ENCODE measurements around the gene APBB2.

GRCh38 chr4:40980318-40980883, 233.9 kb downstream of the APBB2 start:
- no peak for TF ChIP-seq YY1 (IDR thresholded peaks at IDR 0.05; ENCODE audit: insufficient read depth, insufficient read length)
- no peak for TF ChIP-seq ZNF274 (IDR thresholded peaks at IDR 0.05; ENCODE audit: low read depth, low read length)
- TF ChIP-seq SUZ12 (IDR thresholded peaks at IDR 0.05; ENCODE audit: extremely low read depth, insufficient read depth, insufficient read length): no peak
